COLO668 (cell line): Measurements from ENCODE around the gene ATP11A.
A peak's percentile ranks its signal among the peaks of the same experiment; 100 is the strongest.
"Not testable (repeated sequence)": the region's sequence is repeated elsewhere in the genome, so short reads cannot be mapped to it uniquely, and the experiment has no call there.

Source experiments
- DNase-seq: peaks from one replicate; lab custom pipeline; 2025; ENCODE audit not compliant: unreplicated experiment; lab: John Stamatoyannopoulos, UW

The ATP11A gene

DNA sequence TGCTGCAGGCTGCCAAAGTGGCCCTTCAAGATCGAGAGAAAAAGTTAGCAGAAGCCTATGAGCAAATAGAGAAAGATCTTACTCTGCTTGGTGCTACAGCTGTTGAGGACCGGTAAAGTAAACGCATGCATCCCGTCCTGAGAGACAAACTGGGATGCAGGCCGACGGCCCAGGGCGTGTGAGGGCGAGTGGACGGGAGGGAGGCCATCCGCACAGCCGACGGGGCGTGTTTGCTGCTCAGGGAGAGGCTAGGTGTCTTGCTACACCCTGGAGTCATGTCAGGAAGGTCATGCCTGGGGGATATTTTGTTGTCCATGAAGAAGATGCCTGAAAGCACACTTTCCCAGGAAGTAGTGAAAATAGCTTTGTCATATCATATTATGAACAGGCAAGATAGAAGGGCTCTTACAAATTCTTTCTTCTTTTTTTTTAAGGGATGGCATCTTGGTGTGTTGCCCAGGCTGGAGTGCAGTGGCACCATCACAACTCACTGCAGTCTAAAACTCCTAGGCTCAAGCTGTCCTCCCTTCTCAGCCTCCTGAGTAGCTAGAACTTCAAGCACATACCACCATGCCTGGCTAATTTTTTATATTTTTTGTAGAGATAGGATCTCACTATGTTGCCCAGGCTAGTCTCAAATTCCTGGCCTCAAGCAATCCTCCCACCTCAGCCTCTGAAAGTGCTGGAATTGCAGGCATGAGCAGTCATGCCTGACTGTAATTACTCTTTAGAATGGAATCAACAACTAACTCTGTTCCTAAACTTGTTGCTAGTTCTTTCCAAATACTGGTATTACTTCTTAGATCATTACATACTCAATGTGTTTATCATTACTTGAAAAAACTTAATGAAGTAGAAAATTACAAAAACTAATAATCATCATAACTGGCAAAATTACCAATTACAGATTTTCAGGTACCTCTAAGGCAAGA is 161.5 kb downstream of the ATP11A start:
- DNase-seq, result no peak

DNA sequence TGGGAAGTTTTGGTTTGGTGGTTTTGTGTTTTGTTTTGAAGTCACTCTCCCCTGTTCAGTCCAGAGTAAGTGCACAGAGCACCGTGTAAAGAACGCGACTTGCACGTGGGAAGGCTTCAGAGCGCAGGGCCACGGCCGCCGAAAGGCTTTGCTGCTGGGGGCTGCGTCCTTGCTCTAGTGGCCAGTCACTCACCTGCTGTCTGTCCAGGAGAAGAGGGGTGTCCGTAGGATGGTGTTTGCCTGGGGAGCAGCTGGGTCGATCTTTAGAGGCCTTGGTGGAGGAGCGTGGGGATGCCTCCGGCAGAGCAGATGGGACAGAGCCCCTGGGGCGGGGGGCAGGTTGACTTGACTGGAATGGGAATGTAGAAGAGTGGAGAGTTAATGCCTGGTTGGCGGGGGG is 162.6 kb downstream of the ATP11A start:
- no peak for DNase-seq

DNA sequence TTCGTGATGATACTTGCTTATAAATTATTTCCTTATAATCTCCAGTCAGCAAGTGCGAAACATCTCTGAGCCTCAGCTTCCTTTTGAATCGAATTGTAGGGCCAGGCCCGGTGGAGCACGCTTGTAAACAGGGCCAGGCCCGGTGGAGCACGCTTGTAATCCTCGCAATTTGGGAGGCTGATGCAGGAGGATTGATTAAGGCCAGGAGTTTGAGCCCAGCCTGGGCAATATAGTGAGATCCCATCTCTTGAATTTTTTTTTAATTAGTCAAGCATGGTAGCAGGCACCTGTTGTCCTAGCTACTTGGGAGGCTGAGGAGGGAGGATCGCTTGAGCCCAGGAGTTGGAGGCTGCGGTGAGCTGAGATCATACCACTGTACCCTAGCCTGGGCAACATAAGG is 163.0 kb downstream of the ATP11A start:
- no peak for DNase-seq

DNA sequence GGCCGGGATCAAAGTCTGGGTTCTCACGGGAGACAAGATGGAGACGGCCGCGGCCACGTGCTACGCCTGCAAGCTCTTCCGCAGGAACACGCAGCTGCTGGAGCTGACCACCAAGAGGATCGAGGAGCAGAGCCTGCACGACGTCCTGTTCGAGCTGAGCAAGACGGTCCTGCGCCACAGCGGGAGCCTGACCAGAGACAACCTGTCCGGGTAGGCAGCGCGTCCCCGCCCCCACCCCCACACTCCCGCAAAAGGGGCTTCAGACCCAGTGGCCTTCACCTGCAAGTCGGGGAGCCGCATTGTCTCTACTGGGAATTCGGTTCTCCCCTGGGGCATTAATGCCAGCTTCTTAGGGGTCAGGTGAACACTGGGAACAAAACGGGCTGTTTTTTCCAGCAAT is 164.5 kb downstream of the ATP11A start:
- DNase-seq, result no peak

DNA sequence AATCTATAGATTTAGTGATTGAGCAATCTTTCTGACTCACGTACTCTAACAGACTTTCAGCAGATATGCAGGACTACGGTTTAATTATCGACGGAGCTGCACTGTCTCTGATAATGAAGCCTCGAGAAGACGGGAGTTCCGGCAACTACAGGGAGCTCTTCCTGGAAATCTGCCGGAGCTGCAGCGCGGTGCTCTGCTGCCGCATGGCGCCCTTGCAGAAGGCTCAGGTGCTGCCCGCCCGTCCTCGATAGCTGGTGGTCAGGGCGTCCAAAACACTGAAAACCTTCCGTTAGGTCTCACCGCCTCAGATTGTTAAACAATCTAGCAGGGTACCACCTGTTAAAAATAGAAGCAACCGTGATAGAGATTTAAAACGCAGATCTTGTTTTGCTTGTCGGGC is 166.0 kb downstream of the ATP11A start:
- no peak for DNase-seq

DNA sequence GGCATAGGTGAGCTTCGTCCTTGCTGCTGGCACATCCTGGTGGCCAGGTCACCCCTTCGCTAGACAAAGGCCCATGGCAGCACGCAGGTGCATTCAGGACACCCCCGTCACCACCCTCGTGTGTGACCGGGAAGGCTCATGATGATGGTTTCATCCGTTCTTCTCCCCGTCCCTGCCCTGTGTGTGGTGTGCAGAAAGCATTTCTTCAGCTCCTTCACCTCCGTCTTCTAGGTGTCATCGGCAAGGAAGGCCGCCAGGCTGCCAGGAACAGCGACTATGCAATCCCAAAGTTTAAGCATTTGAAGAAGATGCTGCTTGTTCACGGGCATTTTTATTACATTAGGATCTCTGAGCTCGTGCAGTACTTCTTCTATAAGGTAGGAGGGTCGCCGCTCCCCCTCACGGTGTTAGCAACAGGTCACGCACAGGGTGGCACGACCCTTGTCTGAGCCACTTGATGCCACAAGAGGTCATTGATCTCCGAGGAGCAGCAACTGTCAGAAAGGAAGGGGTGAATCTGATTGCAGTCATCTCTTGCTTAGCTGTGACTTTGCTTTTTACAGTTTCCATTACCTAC is 168.2 kb downstream of the ATP11A start:
- no peak for DNase-seq

DNA sequence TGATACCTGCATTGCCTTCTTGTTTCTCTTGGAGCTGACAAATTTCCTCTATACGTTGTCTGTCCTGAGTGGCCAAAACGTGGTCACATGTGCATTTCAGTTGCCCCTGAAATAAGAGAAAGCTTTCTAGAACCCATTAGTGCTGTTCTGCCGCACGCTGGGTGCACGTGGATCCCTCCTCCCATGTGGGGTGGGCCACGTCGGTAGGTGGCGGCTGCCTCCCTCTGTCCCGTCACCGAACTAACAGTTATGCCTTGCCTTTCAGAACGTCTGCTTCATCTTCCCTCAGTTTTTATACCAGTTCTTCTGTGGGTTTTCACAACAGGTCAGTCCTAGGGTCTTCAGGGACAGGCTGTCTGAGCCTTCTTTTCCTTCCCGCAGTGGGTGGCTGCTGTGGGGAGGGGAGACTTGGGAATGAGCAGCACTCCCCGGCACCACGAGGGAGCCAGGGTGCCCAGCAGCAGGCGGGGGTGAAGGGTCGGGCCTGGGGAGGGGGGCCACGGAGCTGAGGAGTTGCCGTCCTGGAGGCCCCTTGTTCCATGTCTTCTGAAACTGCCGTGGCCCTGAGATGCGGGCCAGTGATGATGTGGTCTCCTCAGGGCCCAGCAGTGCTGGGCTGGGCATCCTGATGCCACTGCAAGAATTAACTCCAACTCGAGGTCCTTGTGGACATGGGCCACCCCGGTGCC is 169.4 kb downstream of the ATP11A start:
- no peak for DNase-seq

DNA sequence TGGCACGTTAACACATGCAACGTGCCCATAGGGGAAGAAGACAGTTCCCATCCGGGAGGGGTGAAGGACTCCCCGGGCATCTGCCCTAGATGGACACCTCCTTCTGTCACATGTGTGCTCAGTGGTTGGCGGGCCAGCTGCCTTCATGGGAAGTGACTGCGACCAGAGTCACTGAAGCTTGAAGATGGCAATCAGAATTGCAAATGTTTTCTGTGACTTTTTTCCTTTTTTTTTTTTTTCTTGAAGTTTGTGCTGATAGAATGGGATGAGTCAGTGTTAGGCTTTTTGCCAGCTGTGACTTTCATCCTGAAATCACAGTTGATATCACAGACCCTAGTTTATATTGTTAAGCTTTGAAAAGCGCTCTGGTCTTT is 170.0 kb downstream of the ATP11A start:
- DNase-seq, result peak; percentile 49

DNA sequence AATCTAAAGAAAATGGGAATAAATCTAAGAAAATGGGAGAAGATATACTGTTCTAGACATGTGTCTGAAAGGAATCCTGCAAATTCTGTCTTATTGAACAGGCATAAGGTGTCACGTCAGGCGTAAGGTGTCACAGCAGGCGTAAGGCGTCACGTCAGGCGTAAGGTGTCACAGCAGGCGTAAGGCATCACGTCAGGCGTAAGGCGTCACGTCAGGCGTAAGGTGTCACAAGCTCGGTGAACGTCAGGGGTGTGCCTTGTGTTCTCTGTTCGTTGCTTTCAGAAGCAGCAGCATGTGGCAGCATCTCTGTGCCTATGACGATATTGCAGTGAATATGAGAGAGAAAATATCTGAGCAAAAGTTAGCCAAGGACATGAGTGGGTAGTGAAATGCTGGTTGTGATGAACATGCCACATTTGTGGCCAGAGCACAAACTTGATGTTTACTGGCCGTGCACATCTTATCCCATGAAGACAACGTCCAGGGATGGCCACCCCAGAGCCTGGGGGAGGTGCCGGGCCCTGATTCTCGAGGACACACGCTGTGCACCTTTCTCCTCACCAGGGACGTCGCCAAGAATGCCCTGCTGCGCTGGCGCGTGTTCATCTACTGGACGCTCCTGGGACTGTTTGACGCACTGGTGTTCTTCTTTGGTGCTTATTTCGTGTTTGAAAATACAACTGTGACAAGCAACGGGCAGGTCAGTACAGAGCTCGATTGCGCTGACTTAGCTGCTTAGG is 172.2 kb downstream of the ATP11A start:
- no peak for DNase-seq

DNA sequence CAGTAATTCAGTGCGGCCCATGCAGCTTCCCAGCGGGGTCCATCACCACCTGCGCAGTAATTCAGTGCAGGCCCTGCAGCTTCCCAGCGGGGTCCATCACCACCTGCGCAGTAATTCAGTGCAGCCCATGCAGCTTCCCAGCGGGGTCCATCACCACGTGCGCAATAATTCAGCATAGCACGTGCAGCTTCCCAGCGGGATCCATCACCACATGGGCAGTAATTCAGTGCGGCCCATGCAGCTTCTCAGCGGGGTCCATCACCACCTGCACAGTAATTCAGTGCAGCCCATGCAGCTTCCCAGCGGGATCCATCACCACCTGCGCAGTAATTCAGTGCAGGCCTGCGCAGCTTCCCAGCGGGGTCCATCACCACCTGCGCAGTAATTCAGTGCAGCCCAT is 173.5 kb downstream of the ATP11A start:
- DNase-seq, result not testable (repeated sequence)

DNA sequence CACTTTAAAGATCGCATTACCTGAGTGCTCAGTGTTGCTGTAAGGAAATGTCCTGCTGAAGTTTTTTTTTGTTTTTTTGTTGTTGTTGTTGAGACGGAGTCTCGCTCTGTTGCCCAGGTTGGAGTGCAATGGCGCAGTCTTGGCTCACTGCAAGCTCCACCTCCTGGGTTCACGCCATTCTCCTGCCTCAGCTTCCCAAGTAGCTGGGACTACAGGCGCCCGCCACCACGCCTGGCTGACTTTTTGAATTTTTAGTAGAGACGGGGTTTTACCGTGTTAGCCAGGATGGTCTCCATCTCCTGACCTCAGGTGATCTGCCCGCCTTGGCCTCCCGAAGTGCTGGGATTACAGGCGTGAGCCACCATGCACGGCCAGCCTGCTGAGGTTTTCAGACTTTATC is 175.6 kb downstream of the ATP11A start:
- DNase-seq, result not testable (repeated sequence)

DNA sequence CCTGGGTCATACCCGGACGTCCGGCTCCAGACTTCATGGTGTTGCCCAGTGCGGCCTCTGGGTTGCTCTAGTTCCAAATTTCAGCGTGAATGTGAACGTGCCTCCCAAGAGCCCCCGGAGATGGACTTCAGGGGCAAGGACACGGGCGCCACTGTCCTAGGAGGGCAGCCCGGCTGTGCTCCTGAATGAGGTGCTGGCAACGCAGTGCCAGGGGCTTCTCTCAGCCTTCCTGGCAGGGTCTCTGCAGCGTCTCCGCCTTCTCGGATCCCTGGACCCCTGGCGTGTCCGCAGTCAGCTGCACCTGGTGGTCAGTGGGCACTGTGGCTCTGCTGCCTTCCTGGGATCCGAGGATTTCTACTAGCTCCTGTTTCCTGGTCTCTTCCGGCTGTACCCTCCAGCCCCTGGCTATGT is 177.5 kb downstream of the ATP11A start:
- DNase-seq, result no peak

DNA sequence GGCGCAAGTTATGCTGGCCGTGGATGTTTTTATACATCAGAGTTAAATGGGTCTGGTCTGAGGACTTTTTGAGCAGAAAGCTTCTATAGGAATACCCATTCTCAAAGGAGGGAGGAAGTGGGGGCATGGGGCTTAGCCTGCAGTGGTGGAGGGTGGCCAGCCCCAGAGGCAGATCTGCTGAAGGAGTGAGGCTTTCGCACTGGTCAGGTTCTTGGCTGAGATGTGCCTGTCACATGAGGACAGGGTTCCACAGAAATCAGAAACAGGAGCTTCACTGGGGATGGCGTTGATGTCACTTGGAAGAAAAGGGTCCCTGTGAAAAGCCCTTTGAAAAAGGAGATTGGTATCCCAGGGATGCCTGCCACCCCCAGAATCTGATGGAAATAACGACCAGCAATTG is 178.5 kb downstream of the ATP11A start:
- DNase-seq, result no peak

DNA sequence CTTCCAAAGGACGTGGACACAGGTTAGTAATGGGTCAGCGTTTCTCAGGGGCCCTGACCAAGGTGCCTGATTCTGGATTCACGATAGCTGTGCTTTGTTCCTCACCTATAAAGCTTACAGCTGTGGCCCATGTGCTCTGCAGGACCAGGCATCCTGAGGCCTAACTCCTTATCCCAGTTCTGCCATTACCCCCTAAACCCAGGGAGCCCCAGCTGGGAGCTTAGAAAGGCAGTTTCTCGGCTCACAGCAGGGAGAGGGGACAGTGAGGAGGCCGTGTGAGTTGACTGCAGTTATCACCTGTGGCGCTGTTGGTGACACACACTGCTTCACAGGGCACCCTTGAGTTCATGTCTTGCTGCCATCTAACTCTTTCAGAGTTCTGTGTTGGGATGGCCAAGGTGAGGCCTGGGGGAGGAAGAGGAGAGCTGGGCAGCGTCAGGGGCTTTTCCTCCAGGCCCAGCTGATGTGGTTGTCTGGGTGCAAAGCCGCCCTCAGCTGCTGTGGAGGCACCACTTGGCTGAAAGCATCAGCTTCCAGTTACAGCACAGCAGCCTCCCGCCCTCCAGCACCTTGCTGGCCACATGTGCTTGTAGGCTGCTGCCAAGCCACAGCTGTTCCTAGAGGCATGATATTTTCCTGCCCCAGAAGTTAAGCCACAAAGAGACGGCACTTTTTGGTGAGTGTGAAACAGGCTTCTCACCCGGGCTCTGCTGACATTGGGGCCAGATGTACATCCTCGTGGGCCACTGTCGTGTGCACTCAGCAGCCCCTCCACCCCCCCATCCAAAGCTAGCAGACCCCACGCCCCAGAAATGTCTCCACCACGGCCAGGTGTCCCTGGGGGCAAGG is 179.6 kb downstream of the ATP11A start:
- DNase-seq, result no peak

DNA sequence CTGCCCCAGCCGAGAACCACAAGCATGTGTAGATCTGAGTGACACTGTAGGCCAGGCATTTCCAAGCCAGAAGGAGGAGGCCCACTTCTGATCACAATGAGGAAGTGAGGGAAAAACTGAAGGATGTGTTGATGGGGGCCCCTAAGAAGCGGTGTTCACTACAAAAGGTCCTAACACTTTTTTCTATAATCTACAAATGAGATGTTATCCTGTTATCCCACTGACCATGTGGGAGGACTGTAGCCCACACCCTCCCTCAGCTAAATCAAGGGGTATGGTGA is 180.2 kb downstream of the ATP11A start:
- DNase-seq, result no peak

DNA sequence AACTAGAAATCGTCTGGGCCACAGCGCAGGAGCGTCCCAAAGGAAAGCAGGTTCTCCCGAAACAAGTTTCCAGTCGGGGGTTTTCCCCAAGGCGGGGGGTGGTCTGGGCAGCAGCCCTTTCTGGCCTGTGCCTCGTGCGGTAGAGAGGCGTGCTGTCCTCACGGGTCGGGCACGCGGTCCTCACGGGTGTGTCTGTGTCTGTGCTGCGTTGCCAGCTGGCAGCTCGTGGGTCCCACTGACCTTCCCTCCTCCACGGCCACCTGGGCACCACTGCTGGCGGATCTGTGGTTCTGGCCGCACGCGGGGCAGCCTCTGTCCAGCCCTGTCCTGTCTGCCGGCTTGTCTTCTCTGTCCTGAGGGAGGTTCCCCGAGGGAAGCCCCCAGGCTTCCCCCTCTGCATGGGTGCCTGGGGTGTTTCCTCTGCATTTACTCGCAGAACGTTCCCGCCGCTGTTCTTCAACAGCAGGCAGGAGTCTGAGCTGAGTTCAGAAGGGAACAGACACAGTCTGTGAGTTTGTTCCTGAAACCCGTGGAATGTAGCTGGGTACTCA is 181.0 kb downstream of the ATP11A start:
- DNase-seq, result no peak

DNA sequence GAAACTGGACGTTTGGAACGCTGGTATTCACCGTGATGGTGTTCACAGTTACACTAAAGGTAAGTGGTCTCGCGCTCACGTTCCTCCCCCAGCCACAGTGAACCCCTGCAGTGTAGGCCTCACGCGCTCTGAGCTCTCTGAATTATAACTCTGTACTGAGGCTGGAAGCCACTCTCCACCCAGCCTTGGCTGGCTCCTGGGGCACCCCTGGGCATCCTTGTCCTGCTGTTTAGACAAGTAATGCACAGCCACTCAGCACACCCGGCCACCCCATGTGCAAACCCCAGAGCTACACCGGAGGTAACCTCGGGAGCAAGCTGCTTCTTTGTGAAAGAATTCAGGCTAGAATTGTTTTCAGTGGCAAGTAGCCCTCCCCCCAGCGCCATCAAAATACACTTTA is 181.9 kb downstream of the ATP11A start:
- no peak for DNase-seq

DNA sequence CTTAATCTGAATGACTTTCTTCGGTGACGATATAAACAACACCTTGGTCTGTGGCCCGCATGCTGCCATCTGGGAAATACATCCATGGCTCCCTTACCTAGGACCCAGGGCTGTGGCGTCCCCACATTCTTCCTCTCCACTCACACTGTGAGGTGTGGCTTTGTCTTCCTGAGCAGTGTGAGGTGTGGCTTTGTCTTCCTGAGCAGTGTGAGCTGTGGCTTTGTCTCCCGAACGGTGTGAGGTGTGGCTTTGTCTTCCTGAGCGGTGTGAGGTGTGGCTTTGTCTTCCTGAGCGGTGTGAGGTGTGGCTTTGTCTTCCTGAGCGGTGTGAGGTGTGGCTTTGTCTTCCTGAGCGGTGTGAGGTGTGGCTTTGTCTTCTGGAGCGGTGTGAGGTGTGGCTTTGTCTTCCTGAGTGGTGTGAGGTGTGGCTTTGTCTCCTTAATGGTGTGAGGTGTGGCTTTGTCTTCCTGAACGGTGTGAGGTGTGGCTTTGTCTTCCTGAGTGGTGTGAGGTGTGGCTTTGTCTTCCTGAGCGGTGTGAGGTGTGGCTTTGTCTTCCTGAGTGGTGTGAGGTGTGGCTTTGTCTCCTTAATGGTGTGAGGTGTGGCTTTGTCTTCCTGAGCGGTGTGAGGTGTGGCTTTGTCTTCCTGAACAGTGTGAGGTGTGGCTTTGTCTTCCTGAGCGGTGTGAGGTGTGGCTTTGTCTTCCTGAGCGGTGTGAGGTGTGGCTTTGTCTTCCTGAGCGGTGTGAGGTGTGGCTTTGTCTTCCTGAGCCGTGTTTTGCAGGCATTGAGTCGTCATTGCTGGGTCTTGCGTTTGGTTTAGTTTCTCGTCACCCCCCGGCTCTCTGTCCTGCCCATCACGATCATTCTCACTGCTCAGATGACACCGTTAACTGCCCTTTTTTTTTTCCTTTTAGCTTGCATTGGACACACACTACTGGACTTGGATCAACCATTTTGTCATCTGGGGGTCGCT is 183.1 kb downstream of the ATP11A start:
- peak; percentile 80 for DNase-seq
